ENCODE results near the gene ITGB6. TPM values are rescaled to one million over a fixed set of nuclear protein-coding genes. Genes with fewer than 3 reads are reported as not detected.
A peak's percentile ranks its signal among the peaks of the same experiment; 100 is the strongest.
"Not testable (repeated sequence)": the region's sequence is repeated elsewhere in the genome, so short reads cannot be mapped to it uniquely, and the experiment has no call there.

The ITGB6 gene
- total RNA-seq, 6 experiments from 2014 or later, result 0.11 to 0.68 (median 0.44) TPM; not detected in 2

DNA sequence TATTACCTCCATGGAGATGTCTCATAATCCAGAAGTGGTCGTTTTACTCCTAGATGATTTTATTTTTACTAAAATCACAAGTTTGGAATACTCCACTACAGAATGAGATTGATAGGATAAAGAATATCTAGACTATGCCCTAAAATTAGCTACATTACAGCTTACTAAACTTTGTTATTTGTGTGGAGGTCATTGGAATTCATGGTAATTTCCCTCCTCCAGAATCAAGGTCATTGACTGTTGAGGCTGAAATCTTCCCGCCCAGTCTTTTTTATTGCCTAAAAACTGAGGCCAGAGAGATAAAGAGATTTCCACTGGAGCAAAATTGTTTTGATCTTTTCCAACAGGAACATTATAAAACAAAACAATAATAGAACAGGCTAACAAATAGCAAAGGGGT is 35.0 kb downstream of the ITGB6 start:
- Histone ChIP-seq H3K4me1 (no peaks in the 10 kb centered on the region), H3K27ac (no peak overlapping the region), H3K27me3 (no peaks in the 10 kb centered on the region), H3K4me3 (no peak overlapping the region), H3K36me3 (no peaks in the 10 kb centered on the region), H3K9me3 (no peaks in the 10 kb centered on the region)
- no peak for ATAC-seq
- intact Hi-C loops (cut with DNase I), result no loop called here
- TF ChIP-seq, protein P1, sequence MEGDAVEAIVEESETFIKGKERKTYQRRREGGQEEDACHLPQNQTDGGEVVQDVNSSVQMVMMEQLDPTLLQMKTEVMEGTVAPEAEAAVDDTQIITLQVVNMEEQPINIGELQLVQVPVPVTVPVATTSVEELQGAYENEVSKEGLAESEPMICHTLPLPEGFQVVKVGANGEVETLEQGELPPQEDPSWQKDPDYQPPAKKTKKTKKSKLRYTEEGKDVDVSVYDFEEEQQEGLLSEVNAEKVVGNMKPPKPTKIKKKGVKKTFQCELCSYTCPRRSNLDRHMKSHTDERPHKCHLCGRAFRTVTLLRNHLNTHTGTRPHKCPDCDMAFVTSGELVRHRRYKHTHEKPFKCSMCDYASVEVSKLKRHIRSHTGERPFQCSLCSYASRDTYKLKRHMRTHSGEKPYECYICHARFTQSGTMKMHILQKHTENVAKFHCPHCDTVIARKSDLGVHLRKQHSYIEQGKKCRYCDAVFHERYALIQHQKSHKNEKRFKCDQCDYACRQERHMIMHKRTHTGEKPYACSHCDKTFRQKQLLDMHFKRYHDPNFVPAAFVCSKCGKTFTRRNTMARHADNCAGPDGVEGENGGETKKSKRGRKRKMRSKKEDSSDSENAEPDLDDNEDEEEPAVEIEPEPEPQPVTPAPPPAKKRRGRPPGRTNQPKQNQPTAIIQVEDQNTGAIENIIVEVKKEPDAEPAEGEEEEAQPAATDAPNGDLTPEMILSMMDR (IDR thresholded peaks at IDR 0.05), result no peak
- TF ChIP-seq POLR2A (IDR thresholded peaks at IDR 0.05), result no peak
- no peak for DNase-seq
- 47% methylated on average over 2 of the region's 2 CpGs for WGBS (ENCODE audit: insufficient coverage, low coverage, low lambda C conversion rate, missing lambda C conversion rate)

DNA sequence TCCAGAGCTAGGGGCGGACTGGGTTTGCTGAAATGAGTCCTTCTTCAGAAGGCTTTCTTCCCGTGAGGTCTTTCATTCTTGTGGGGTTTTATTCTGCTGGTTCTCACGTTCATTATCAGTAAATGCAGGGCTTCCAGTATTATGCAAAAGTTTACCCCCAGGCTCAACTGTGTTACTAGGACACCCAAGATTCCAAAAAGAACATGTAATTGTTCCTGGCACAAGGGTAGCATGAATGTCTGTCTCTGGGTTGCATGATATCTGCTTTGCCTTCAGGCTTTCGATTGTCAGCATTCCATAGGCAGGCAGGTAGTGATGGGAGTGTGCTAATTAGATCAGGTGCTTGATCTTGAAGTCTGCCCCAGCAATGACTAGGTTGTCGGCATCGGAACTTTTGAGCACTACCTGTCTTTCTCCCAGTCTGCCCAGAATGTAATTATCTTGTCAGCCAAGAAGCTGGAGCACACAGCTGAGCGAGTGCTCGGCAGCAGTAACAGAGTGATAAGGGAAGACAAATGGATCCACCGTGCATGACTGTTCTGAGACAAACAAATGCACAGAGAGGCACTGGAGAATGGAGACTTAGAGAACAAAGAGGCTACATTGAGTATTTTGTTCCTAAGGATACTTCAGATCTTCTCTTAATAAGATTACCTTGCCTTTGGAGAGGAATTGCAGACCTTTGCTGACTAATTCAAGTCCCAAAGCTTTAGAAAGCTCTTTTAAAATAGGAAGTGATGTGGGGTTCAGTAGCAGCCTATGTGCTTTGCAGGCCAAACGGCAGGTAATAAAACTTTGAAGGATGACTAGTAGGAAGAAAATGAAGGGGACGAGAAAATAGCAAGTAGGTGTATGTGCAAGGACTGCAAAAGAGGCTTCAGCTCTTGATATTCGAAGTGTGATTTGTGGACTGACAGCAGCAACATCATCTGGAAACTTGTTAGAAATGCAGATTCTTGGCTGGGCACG is 41.9 kb downstream of the ITGB6 start:
- Histone ChIP-seq H3K27ac (no peak overlapping the region), H3K9me3 (no peaks in the 10 kb centered on the region), H3K4me3 (no peak overlapping the region), H3K4me1 (no peaks in the 10 kb centered on the region), H3K36me3 (no peaks in the 10 kb centered on the region), H3K27me3 (no peaks in the 10 kb centered on the region)
- 47% methylated on average over 11 of the region's 13 CpGs for WGBS (ENCODE audit: insufficient coverage, low coverage, low lambda C conversion rate, missing lambda C conversion rate)
- ATAC-seq, result no peak
- intact Hi-C loops (cut with DNase I), result no loop called here
- no peak for TF ChIP-seq POLR2A (IDR thresholded peaks at IDR 0.05)
- TF ChIP-seq, protein P1 (IDR thresholded peaks at IDR 0.05), result no peak
- no peak for DNase-seq

DNA sequence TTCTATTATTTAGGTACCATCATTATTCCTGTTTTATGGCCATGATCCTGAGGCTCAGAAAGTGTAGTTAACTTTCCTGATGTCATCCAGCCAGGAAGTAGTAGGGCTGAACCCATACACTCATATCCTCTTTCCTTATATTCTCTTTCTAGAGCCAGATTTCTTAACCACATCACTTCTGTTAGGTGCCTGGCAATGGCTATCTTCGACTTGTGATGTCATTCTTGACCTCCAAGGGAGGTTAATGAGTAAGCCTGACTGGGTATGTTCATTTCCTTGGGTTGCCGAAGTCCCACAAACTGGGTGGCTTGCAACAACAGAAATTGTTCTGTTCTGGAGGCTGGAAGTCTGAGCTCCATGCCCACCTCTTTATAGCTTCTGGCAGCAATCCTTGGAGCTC is 43.4 kb downstream of the ITGB6 start:
- intact Hi-C loops (cut with DNase I), result no loop called here
- TF ChIP-seq POLR2A (IDR thresholded peaks at IDR 0.05), result no peak
- TF ChIP-seq, protein P1 (IDR thresholded peaks at IDR 0.05), result no peak
- DNase-seq, result no peak
- no peaks in the 10 kb centered on the region for H3K9me3 ChIP-seq
- ATAC-seq, result no peak
- H3K27ac ChIP-seq, result no peak overlapping the region
- no peaks in the 10 kb centered on the region for H3K4me1 ChIP-seq
- no peaks in the 10 kb centered on the region for H3K36me3 ChIP-seq
- WGBS (ENCODE audit: insufficient coverage, low coverage, low lambda C conversion rate, missing lambda C conversion rate), result 45% methylated on average over 2 of the region's 2 CpGs
- H3K27me3 ChIP-seq, result no peaks in the 10 kb centered on the region
- H3K4me3 ChIP-seq, result no peak overlapping the region

DNA sequence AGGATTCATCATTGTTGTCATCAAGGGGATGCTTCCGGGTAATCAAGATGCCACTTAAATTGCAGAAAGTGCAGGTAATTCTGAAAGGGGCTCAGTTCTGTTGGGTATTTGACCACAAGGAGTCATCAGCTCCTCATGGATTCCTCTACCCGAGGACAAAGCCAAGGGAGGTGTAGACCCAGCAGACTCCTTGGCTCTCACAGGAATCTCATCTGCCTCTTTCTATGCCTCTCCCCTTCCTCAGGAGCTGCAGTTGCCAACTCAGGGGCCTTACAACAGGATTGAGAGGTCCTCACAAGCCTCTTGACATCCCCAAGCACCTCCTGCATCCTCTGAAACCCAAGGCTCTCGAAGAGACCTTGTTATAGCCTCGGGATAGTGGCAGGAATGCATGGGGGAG is 44.0 kb downstream of the ITGB6 start:
- no peaks in the 10 kb centered on the region for H3K27me3 ChIP-seq
- ATAC-seq (peak in 1 of 4 donors; percentile 43), DNase-seq (no peak)
- no peaks in the 10 kb centered on the region for H3K4me1 ChIP-seq
- 67% methylated on average over 4 of the region's 4 CpGs for WGBS (ENCODE audit: insufficient coverage, low coverage, low lambda C conversion rate, missing lambda C conversion rate)
- TF ChIP-seq, protein P1 (IDR thresholded peaks at IDR 0.05), result no peak
- TF ChIP-seq POLR2A (IDR thresholded peaks at IDR 0.05), result no peak
- no peaks in the 10 kb centered on the region for H3K9me3 ChIP-seq
- H3K27ac ChIP-seq, result no peak overlapping the region
- H3K36me3 ChIP-seq, result no peaks in the 10 kb centered on the region
- intact Hi-C loops (cut with DNase I), result no loop called here
- H3K4me3 ChIP-seq, result no peak overlapping the region

DNA sequence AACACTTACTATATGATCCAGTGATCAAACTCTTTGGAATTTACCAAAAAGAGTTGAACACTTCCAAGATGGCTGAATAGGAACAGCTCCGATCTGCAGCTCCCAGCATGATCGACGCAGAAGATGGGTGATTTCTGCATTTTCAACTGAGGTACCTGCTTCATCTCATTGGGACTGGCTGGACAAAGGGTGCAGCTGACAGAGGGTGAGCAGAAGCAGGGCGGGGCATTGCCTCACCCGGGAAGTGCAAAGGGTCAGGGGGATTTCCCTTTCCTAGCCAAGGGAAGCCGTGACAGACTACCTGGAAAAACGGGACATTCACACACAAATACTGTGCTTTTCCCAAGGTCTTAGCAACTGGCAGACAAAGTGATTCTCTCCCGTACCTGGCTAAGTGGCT is 51.7 kb downstream of the ITGB6 start:
- H3K27ac ChIP-seq; H3K4me1 ChIP-seq; H3K27me3 ChIP-seq; H3K36me3 ChIP-seq; H3K4me3 ChIP-seq; intact Hi-C loops (cut with DNase I); H3K9me3 ChIP-seq; DNase-seq; ATAC-seq: not testable (repeated sequence)
- 100% methylated on average over 2 of the region's 8 CpGs for WGBS (ENCODE audit: insufficient coverage, low coverage, low lambda C conversion rate, missing lambda C conversion rate)

All from right lobe of liver (tissue), 6 donors.